SKM-1 (cell line): ENCODE measurements around the gene SPON2.
"Not testable (repeated sequence)": the region's sequence is repeated elsewhere in the genome, so short reads cannot be mapped to it uniquely, and the experiment has no call there.

Experiments used
- DNase-seq: peaks from one replicate; lab custom pipeline; 2025; ENCODE audit not compliant: unreplicated experiment; lab: John Stamatoyannopoulos, UW

Gene SPON2

GRCh38 chr4:1152290-1152689, 20.1 kb downstream of the SPON2 start:
- DNase-seq: no peak

DNA sequence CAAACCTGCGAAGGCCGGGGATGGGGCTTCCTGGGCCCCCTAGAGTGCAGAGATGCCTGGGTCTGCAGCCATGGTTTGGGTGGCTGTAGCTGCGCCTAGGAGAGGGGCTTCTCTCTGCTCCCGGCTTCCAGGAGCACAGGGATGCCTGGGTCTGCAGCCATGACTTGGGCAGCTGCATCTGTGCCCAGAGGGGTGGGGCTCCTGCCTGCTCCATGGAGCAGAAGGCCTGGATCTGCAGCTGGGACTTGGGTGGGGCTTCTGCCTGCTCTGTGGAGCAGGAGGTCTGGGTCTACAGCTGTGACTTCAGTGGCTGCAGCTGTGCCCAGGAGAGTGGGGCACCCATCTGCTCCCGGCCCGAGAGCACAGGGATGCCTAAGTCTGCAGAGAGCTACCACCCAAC, 20.8 kb downstream of the SPON2 start:
- no peak for DNase-seq

- no peak for DNase-seq
Measured at GRCh38 chr4:1150875-1151274, 21.5 kb downstream of the SPON2 start.

DNA sequence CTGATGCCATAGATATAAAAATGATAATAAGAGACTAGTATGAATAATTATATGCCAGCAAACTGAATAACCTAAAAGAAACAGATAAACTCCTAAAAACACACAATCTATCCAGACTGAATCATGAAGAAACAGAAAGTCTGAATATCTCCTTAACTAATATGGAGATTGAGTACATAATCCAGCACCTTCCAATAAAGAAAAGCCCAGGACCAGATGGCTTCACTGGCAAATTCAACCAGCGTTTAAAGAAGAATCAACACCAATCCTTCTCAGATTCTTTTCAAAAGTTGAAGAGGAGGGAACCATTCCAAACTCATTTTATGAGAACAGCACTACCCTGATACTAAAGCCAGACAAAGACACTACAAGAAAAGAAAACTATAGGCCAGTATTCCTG, 32.5 kb downstream of the SPON2 start:
- no peak for DNase-seq

DNA sequence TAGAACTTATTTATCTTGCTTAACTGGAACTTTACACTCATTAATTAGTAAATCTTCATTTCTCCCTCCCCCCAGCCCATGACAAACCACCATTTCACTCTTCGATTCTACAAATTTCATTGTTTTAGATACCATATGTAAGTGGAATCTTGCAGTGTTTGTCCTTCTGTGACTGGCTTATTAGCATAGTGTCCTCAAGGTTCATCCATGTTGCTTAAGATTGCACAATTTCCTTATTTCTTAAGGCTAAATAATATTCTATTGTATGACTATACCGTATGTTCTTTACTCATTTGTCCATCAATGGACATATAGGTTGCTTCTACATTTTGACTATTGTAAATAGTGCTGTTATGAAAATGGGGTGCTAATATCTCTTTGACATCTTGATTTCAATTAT, 34.5 kb downstream of the SPON2 start:
- peak; percentile 36 for DNase-seq

DNA sequence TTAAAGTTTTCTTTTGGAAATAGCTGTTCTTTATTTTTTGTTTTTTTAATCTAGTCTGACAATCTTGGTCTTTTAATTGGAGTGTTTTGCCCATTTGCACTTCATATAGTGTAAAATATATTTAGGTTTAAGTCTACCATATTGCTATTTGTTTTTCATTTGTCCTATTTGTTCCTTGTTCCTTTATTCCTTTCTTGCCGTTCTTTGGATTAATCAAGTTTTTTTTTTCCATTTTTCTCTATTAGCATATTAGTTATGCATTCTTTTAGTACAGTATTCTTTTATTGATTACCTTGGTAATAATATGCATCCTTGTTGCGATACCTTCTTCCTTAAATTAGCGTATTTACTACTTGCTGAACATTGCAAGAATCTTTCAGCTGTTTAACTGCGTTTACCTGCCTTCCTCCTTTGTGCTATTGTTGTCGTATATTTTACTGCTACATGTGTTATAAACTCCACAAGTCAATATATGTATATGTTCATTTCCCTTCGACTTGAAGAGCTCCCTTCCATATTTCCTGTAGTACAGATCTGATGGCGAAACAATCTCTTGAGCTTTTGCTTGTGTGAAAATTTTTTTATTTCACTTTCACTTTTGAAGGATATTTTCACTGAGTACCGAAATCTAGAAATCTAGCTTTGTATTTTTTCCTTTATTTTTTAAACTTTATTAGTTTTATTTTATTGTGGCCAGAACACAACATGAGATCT, 35.2 kb downstream of the SPON2 start:
- no peak for DNase-seq

GRCh38 chr4:1136048-1136447, 36.3 kb downstream of the SPON2 start:
- no peak for DNase-seq

DNA sequence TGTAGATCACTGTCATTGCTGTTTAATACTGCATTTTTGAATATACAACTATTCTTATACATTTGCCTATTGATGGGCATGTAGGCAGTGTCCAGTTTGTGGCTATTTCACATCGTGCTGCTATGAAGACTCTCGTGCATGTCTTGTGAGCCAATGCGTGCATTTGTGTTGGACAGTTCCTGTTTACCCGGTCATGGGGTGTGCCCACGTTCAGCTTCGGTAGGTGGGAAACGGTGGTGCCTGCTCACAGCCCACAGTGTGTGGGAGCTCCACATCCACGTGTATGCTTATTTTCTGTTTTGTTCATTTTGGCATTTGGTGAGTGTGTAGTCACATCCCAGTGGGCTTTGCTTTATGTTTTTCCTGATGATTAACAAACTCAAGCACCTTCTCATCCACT, 39.4 kb downstream of the SPON2 start:
- DNase-seq: no peak

GRCh38 chr4:1130316-1131186, 41.8 kb downstream of the SPON2 start:
- peak; percentile 86 for DNase-seq

DNA sequence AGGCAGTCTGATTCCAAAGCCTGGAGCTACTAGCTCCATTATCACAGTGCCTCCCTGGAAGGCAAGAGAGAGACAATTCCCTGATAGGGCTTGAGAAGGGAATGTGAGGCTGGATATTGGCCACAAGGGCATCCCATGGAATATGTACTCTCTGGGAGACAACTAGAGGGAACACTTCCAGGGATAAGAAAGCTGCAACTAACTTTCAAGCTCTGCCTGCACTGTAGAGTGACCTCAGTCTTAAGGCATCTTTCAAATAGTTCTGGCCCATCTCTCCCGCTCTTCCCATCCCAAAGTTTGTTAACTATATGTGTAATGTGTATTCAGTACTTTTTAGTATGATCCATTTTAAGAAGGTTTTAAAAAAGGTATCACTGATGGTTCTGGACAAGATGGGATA, 45.9 kb downstream of the SPON2 start:
- DNase-seq: no peak

- not testable (repeated sequence) for DNase-seq
Measured at GRCh38 chr4:1125466-1125865, 46.9 kb downstream of the SPON2 start.

DNA sequence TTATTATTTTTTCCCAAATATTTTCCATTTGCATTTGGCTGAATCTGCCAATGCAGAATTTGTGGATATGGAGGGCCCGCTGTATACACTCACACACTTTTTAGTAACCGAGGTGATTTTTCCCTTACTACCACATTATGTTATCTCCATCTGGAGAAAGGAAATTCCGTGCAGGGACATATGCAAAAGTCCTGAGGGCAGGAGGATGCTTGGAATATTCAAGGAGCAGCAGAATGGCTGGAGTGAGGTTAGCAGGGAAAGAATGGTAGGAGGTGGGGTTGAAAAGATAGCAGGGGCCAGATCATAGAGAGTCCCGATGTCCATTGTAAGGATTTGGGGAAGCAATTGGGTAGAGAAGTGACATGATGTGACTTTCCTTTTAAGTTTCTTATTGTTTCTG, 47.6 kb downstream of the SPON2 start:
- DNase-seq: no peak

- no peak for DNase-seq
Measured at GRCh38 chr4:1122505-1122904, 49.9 kb downstream of the SPON2 start.
